Prostate gland (tissue), 1 donor: ENCODE results near the gene CCDC188.

Experiments
- POLR2A ChIP-seq: fragments of 450-650 bp; IDR thresholded peaks from one replicate; pipeline ENCODE4 v1.6.1; 2016; ENCODE audit warnings: antibody characterized with exemption, mild to moderate bottlenecking
- POLR2AphosphoS5 ChIP-seq: sonication (generic); formaldehyde crosslinking; IDR thresholded peaks from one replicate; pipeline ENCODE4 v1.6.1; 2017; ENCODE audit warnings: antibody characterized with exemption

GRCh38 chr22:20145206-20145831 is 5.5 kb downstream of the CCDC188 start:
- no peak for TF ChIP-seq POLR2A
- TF ChIP-seq POLR2AphosphoS5 = no peak
